Esophagus muscularis mucosa (tissue), 4 donors: Measurements from ENCODE around the gene NR5A2. TPM values are rescaled to one million over a fixed set of nuclear protein-coding genes. Genes with fewer than 3 reads are reported as not detected.
A peak's percentile ranks its signal among the peaks of the same experiment; 100 is the strongest.

ENCODE experiments used
- DNase-seq: peaks from one replicate; pipeline ENCODE4 v3.0.0-alpha.2; 2017; ENCODE audit errors: extremely low spot score
- H3K27ac ChIP-seq, 4 donors: fragments of 200-600 bp; sonication (generic); replicated peaks in 1 of 4; 1 replicate in 3 of 4; 2 replicates in 1 of 4; pipeline ENCODE4 v1.5.1; 2016 to 2019; ENCODE audit warnings: mild to moderate bottlenecking in 1 of 4
- H3K27me3 ChIP-seq, 4 donors: fragments of 200-600 bp; sonication (generic); one replicate each; pipeline versions ENCODE4 v1.5.1 to v1.6.0; 2016 to 2019
- H3K36me3 ChIP-seq, 4 donors: fragments of 200-600 bp; sonication (generic); one replicate each; pipeline ENCODE4 v1.5.1; 2016 to 2019
- H3K4me1 ChIP-seq, 4 donors: fragments of 200-600 bp; sonication (generic); one replicate each; pipeline ENCODE4 v1.5.1; 2016 to 2019
- H3K4me3 ChIP-seq, 4 donors: fragments of 200-600 bp; sonication (generic); 1 replicate in 2 of 4; 2 replicates in 2 of 4; pipeline ENCODE4 v1.5.1; 2016 to 2019; ENCODE audit warnings: mild to moderate bottlenecking in 4 of 4, moderate library complexity in 1 of 4
- H3K9me3 ChIP-seq, 4 donors: fragments of 200-600 bp; sonication (generic); 1 replicate in 3 of 4; 2 replicates in 1 of 4; pipeline ENCODE4 v1.5.1; 2016 to 2019
- CTCF ChIP-seq, 3 experiments: fragments of 200-600 bp in 2 of 3; fragments of 450-650 bp in 1 of 3; sonication (generic) in 2 of 3; IDR thresholded peaks; one replicate each; pipeline ENCODE4 v1.5.1; 2017 to 2019; ENCODE audit warnings: antibody characterized with exemption in 3 of 3, mild to moderate bottlenecking in 2 of 3, moderate library complexity in 1 of 3
- EP300 ChIP-seq: sonication (generic); formaldehyde crosslinking; IDR thresholded peaks from one replicate; pipeline ENCODE4 v1.6.1; 2017; ENCODE audit warnings: antibody characterized with exemption
- POLR2A ChIP-seq: fragments of 450-650 bp; IDR thresholded peaks from one replicate; pipeline ENCODE4 v1.6.1; 2017; ENCODE audit warnings: antibody characterized with exemption, moderate library complexity, mild to moderate bottlenecking, low read depth
- POLR2AphosphoS5 ChIP-seq, 2 donors: sonication (generic); formaldehyde crosslinking; IDR thresholded peaks; one replicate each; pipeline ENCODE4 v1.6.1; 2017; ENCODE audit warnings: antibody characterized with exemption in 2 of 2
- WGBS: methylation state at CpG from one replicate; pipeline ENCODE4 v1.1.5; 2018; 5-methylcytosine and 5-hydroxymethylcytosine counted together
- intact Hi-C: fragments of 100-400 bp; cut with DNase I; formaldehyde crosslinking; loops from one replicate; pipeline ENCODE4 v1.15.1; 2023
- total RNA-seq, 4 donors: library from RNA; depleted of rRNA; stranded (reverse); fragments of >200 nt; gene quantifications; one replicate each; pipeline versions ENCODE4 v1.1.0 to v1.2.1, GENCODE V29; 2016

The NR5A2 gene
- total RNA-seq, 4 donors from 2014 or later = 0.83 to 4.0 (median 2.9) TPM

- under 1% methylated on average over 45 of the region's 79 CpGs for WGBS
- peak overlapping the region; percentile 35 to 60 (median 46) for H3K27ac ChIP-seq
- TF ChIP-seq POLR2AphosphoS5 (IDR thresholded peaks at IDR 0.05) (no peak), EP300 (no peak), POLR2A (no peak), CTCF (IDR thresholded peaks at IDR 0.05) (no peak)
Measured at GRCh38 chr1:200038981-200039848, 11.7 kb downstream of the NR5A2 start.

GRCh38 chr1:200039849-200040474 lies 12.5 kb downstream of the NR5A2 start:
- intact Hi-C loops = no loop called here
- H3K4me1 ChIP-seq = peaks cover 40 to 64% (median 57%) of the 10 kb centered on the region in 4 donors

More at GRCh38 chr1:200038981-200039848, 11.7 kb downstream of the NR5A2 start:
- Histone ChIP-seq H3K9me3 (no peaks in the 10 kb centered on the region), H3K27me3 (peaks cover 0 to 100% (median 81%) of the 10 kb centered on the region in 4 donors), H3K4me3 (peak overlapping the region; percentile 50 to 63 (median 55)), H3K4me1 (peaks cover 47 to 71% (median 64%) of the 10 kb centered on the region in 4 donors), H3K36me3 (no peaks in the 10 kb centered on the region)
- intact Hi-C loops = no loop called here
- no peak for DNase-seq

GRCh38 chr1:200040481-200041138 lies 13.1 kb downstream of the NR5A2 start:
- H3K4me1 ChIP-seq = peaks cover 33 to 58% (median 51%) of the 10 kb centered on the region in 4 donors
- intact Hi-C loops = no loop called here
- H3K27me3 ChIP-seq = peaks cover 0 to 100% (median 89%) of the 10 kb centered on the region in 4 donors
- WGBS = 9% methylated on average over 16 of the region's 35 CpGs
- DNase-seq = no peak
- TF ChIP-seq POLR2AphosphoS5 (IDR thresholded peaks at IDR 0.05) = peak in 1 of 2 donors; percentile 59
- no peak for TF ChIP-seq POLR2A
- no peak for TF ChIP-seq EP300
- no peaks in the 10 kb centered on the region for H3K36me3 ChIP-seq
- peak overlapping the region; percentile 50 to 63 (median 55) for H3K4me3 ChIP-seq
- no peaks in the 10 kb centered on the region for H3K9me3 ChIP-seq
- H3K27ac ChIP-seq = peak overlapping the region; percentile 16 to 55 (median 44)

More at GRCh38 chr1:200039849-200040474, 12.5 kb downstream of the NR5A2 start:
- Histone ChIP-seq H3K4me3 (peak overlapping the region; percentile 50 to 63 (median 55)), H3K36me3 (no peaks in the 10 kb centered on the region), H3K27me3 (peaks cover 0 to 100% (median 87%) of the 10 kb centered on the region in 4 donors), H3K27ac (peak overlapping the region; percentile 35 to 60 (median 46)), H3K9me3 (no peaks in the 10 kb centered on the region)
- DNase-seq = no peak
- TF ChIP-seq EP300 (no peak), POLR2AphosphoS5 (IDR thresholded peaks at IDR 0.05) (no peak), CTCF (IDR thresholded peaks at IDR 0.05) (no peak), POLR2A (no peak)
- 4% methylated on average over 14 of the region's 26 CpGs for whole genome bisulfite sequencing

- Histone ChIP-seq H3K27ac (peak overlapping the region; percentile 35 to 55 (median 44)), H3K4me3 (peak overlapping the region; percentile 50 to 63 (median 55)), H3K36me3 (no peaks in the 10 kb centered on the region), H3K4me1 (peaks cover 30 to 50% (median 43%) of the 10 kb centered on the region in 4 donors), H3K27me3 (peaks cover 0 to 100% (median 82%) of the 10 kb centered on the region in 4 donors), H3K9me3 (no peaks in the 10 kb centered on the region)
- intact Hi-C loops = no loop called here
- WGBS = 24% methylated on average over 28 of the region's 35 CpGs
- TF ChIP-seq POLR2AphosphoS5 (IDR thresholded peaks at IDR 0.05) (no peak), CTCF (IDR thresholded peaks at IDR 0.05) (no peak), POLR2A (no peak), EP300 (no peak)
- no peak for DNase-seq
Measured at GRCh38 chr1:200041337-200042118, 14.0 kb downstream of the NR5A2 start.
